BE2C (cell line): ENCODE data around the gene OTC.

ENCODE experiments used
- DNase-seq: peaks from one replicate; pipeline ENCODE4 v3.0.0-alpha.2; 2020
- H3K27me3 ChIP-seq: fragments of 250-450 bp; sonication (Bioruptor Pico); 2 replicates; pipeline ENCODE4 v1.5.1; 2020; ENCODE audit warnings: mild to moderate bottlenecking
- H3K36me3 ChIP-seq: fragments of 250-450 bp; sonication (Bioruptor Pico); 2 replicates; pipeline ENCODE4 v1.5.1; 2020; ENCODE audit warnings: mild to moderate bottlenecking
- H3K4me1 ChIP-seq: fragments of 250-450 bp; sonication (Bioruptor Pico); 2 replicates; pipeline ENCODE4 v1.5.1; 2020
- H3K4me3 ChIP-seq: 2 replicates; pipeline ENCODE4 v1.5.1; 2011; ENCODE audit warnings: low read depth, low read length
- H3K9me3 ChIP-seq: fragments of 250-450 bp; sonication (Bioruptor Pico); 2 replicates; pipeline ENCODE4 v1.5.1; 2020
- TF ChIP-seq, protein P1 (sequence below): IDR thresholded peaks from 2 replicates; pipeline ENCODE4 v1.5.1; 2012; ENCODE audit warnings: mild to moderate bottlenecking, low read depth, low read length

The OTC gene

GRCh38 chrX:38365954-38366353 lies 13.6 kb downstream of the OTC start:
- no peaks in the 10 kb centered on the region for H3K4me1 ChIP-seq
- H3K27me3 ChIP-seq, result no peaks in the 10 kb centered on the region
- TF ChIP-seq, protein P1, sequence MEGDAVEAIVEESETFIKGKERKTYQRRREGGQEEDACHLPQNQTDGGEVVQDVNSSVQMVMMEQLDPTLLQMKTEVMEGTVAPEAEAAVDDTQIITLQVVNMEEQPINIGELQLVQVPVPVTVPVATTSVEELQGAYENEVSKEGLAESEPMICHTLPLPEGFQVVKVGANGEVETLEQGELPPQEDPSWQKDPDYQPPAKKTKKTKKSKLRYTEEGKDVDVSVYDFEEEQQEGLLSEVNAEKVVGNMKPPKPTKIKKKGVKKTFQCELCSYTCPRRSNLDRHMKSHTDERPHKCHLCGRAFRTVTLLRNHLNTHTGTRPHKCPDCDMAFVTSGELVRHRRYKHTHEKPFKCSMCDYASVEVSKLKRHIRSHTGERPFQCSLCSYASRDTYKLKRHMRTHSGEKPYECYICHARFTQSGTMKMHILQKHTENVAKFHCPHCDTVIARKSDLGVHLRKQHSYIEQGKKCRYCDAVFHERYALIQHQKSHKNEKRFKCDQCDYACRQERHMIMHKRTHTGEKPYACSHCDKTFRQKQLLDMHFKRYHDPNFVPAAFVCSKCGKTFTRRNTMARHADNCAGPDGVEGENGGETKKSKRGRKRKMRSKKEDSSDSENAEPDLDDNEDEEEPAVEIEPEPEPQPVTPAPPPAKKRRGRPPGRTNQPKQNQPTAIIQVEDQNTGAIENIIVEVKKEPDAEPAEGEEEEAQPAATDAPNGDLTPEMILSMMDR, result no peak
- H3K36me3 ChIP-seq, result no peaks in the 10 kb centered on the region
- H3K4me3 ChIP-seq, result no peak overlapping the region
- DNase-seq, result no peak
- no peaks in the 10 kb centered on the region for H3K9me3 ChIP-seq

GRCh38 chrX:38368774-38369173 lies 16.4 kb downstream of the OTC start:
- H3K9me3 ChIP-seq, result no peaks in the 10 kb centered on the region
- no peaks in the 10 kb centered on the region; the same call in 1 of the 2 replicates for H3K4me1 ChIP-seq
- no peaks in the 10 kb centered on the region for H3K36me3 ChIP-seq
- H3K27me3 ChIP-seq, result no peaks in the 10 kb centered on the region
- H3K4me3 ChIP-seq, result no peak overlapping the region
- DNase-seq, result no peak
- TF ChIP-seq, protein P1, result no peak

DNA sequence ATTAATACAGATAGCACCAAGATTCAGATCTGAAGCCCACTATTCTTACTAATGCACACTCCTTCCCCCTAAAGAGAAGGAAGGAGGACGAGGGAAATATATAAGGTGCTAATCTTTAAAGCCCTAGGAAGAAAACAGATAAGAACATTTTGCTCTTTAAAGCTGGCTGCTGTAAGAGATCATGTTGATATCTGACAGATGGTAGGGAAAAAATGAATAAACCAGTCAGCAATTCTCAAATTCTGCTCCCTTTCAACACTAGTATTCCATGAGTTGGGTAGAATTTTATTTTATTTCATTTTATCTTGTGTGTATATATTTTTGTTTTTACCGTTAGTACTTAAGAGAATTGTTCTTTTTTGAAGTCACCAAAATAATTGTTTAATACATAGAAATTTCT lies 19.2 kb downstream of the OTC start:
- TF ChIP-seq, protein P1, result no peak
- Histone ChIP-seq H3K36me3 (no peaks in the 10 kb centered on the region), H3K27me3 (no peaks in the 10 kb centered on the region), H3K4me1 (no peaks in the 10 kb centered on the region; the same call in 1 of the 2 replicates), H3K4me3 (no peak overlapping the region), H3K9me3 (no peaks in the 10 kb centered on the region)
- no peak for DNase-seq

GRCh38 chrX:38374431-38374830 lies 22.0 kb downstream of the OTC start:
- H3K4me3 ChIP-seq, result no peak overlapping the region
- TF ChIP-seq, protein P1, result no peak
- H3K27me3 ChIP-seq, result no peaks in the 10 kb centered on the region
- H3K4me1 ChIP-seq, result no peaks in the 10 kb centered on the region; the same call in 1 of the 2 replicates
- no peaks in the 10 kb centered on the region for H3K9me3 ChIP-seq
- no peaks in the 10 kb centered on the region for H3K36me3 ChIP-seq
- DNase-seq, result no peak

DNA sequence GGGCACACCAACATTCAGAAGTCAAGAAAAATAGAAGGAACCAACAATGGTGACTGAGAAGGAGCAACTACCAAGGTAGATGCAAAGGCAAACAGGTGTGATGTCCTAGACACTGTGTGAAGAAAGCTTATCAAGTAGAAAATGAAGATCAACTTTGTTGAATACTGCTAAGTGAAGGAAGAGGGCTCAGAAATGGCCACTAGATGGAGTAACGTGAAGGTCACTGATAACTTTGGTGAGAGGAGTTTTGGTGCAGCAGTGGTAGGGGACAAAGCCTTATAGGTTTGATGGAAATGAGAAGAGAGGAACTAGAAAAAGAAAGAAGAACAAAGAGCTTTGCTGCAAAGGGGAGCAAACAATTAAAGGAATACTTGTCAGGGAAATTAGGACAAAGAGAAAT lies 23.5 kb downstream of the OTC start:
- H3K4me1 ChIP-seq, result no peaks in the 10 kb centered on the region; the same call in 1 of the 2 replicates
- no peaks in the 10 kb centered on the region for H3K9me3 ChIP-seq
- TF ChIP-seq, protein P1, result peak; percentile 71
- H3K36me3 ChIP-seq, result no peaks in the 10 kb centered on the region
- no peak overlapping the region for H3K4me3 ChIP-seq
- peak; percentile 16 for DNase-seq
- H3K27me3 ChIP-seq, result no peaks in the 10 kb centered on the region

DNA sequence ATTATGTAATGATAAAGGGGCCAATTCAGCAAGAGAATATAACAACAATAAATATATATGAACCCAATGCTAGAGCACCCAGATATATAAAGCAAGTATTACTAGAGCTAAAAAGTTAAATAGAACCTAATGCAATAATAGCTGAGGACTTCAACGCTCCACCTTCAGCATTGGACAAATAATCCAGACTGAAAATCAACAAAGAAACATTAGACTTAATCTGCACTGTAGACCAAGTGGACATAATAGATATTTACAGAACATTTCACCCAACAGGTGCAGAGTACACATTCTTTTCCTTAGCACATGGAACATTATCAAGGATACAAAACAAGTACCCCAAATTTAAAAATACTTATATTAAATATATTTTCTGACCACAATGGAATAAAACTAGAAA lies 24.3 kb downstream of the OTC start:
- TF ChIP-seq, protein P1, result no peak
- Histone ChIP-seq H3K9me3 (no peaks in the 10 kb centered on the region), H3K4me3 (no peak overlapping the region), H3K4me1 (no peaks in the 10 kb centered on the region; the same call in 1 of the 2 replicates), H3K36me3 (no peaks in the 10 kb centered on the region), H3K27me3 (no peaks in the 10 kb centered on the region)
- DNase-seq, result no peak
